ENCODE data around the gene ATF6B. TPM values are rescaled to one million over a fixed set of nuclear protein-coding genes. Genes with fewer than 3 reads are reported as not detected.
"Not testable (repeated sequence)": the region's sequence is repeated elsewhere in the genome, so short reads cannot be mapped to it uniquely, and the experiment has no call there.

Gene ATF6B
- total and polyA plus RNA-seq, 2 experiments from 2014 or later = 24.9 to 26.1 TPM

DNA sequence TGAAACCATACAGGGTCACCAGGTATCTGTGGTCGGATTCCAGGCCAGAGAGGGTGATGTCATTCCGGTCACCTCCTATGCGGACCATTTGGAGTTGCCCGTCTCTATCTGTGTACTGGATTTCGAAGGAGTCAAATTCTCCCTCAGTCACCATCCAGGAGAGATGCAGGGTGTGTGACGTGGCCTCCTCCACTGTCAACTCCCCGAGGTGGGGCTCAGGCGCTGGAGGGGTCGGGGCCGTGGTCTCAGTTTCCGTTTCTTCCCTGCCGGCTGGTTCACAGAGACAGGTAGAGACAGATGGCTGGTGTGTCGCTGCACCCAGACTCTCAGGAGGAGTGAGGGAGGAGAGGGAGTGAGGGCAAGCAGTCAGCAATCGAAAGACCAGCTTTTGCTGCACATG, 59.2 kb downstream of the ATF6B start:
- no peaks in the 10 kb centered on the region; the same call in 1 of the 2 replicates for H3K4me1 ChIP-seq (ENCODE audit: insufficient read depth)
- no peaks in the 10 kb centered on the region for H4K20me1 ChIP-seq (replicated peaks; ENCODE audit: insufficient read depth)
- peaks cover 20% of the 10 kb centered on the region for H3K4me1 Mint-ChIP-seq
- TF ChIP-seq EZH2 (IDR thresholded peaks at IDR 0.05; ENCODE audit: low read depth, unreplicated experiment) = no peak
- peaks cover 9% of the 10 kb centered on the region for H3K27me3 Mint-ChIP-seq (ENCODE audit: insufficient read depth, low read depth, poor library complexity)
- no peaks in the 10 kb centered on the region for H3K9me3 Mint-ChIP-seq
- H3K79me2 ChIP-seq (replicated peaks; ENCODE audit: insufficient read depth) = no peaks in the 10 kb centered on the region
- no peaks in the 10 kb centered on the region for H3F3A ChIP-seq (replicated peaks; ENCODE audit: low read depth)
- no peaks in the 10 kb centered on the region; the same call in 2 of the 3 replicates for H3K36me3 Mint-ChIP-seq (ENCODE audit: low read depth)
- ATAC-seq = no peak
- no peak overlapping the region for H3K27ac ChIP-seq (ENCODE audit: low read depth)
- H3K36me3 ChIP-seq (ENCODE audit: insufficient read depth) = no peaks in the 10 kb centered on the region
- H2AFZ ChIP-seq = no peak overlapping the region
- H3K27ac Mint-ChIP-seq = no peak overlapping the region
- no peaks in the 10 kb centered on the region for H3K27me3 ChIP-seq (ENCODE audit: insufficient read depth)
- no peaks in the 10 kb centered on the region for H3K9me2 ChIP-seq (ENCODE audit: insufficient read depth)
- H3K4me3 ChIP-seq = no peak overlapping the region
- H3K4me2 ChIP-seq = no peak overlapping the region
- DNase-seq (ENCODE audit: low spot score) = no peak
- no peak overlapping the region for H3K4me3 Mint-ChIP-seq

- H3K4me3 ChIP-seq; H3K27ac ChIP-seq (ENCODE audit: low read depth); H3K36me3 Mint-ChIP-seq (ENCODE audit: low read depth); H3K36me3 ChIP-seq (ENCODE audit: insufficient read depth); ATAC-seq; H3K4me3 Mint-ChIP-seq; DNase-seq (ENCODE audit: low spot score); H3K4me1 ChIP-seq (ENCODE audit: insufficient read depth); H3K9me2 ChIP-seq (ENCODE audit: insufficient read depth); H3K79me2 ChIP-seq (replicated peaks; ENCODE audit: insufficient read depth); H4K20me1 ChIP-seq (replicated peaks; ENCODE audit: insufficient read depth); H2AFZ ChIP-seq; H3K4me2 ChIP-seq; H3K27me3 ChIP-seq (ENCODE audit: insufficient read depth); H3K9me3 Mint-ChIP-seq; H3K27ac Mint-ChIP-seq; H3K27me3 Mint-ChIP-seq (ENCODE audit: insufficient read depth, low read depth, poor library complexity); H3F3A ChIP-seq (replicated peaks; ENCODE audit: low read depth): not testable (repeated sequence)
- peaks cover 18% of the 10 kb centered on the region for H3K4me1 Mint-ChIP-seq
These were observed 59.7 kb downstream of the ATF6B start for GRCh38 chr6:32068315-32068714.

DNA sequence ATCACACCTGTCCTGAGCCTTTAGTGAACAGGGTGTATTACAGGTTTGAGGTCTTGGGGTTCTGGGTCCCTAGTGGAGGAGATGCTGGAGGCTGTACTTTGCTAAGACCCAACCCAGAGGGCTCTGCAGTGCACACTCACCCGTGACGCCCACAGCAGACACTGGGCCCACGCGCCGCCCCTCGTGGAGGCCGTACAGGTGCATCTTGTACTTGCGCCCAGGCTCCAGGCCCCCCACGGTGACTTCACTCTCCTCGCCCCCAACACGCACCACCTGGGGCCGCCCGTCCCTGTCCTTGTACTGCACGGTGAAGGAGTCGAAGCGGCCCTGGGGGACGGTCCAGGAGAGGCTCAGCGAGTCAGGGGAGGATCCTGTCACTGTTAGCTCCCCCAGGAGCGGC, 60.5 kb downstream of the ATF6B start:
- not testable (repeated sequence) for H2AFZ ChIP-seq; H3K27ac Mint-ChIP-seq; H3K27ac ChIP-seq (ENCODE audit: low read depth); H3K9me3 Mint-ChIP-seq; H3K9me2 ChIP-seq (ENCODE audit: insufficient read depth); H3K27me3 Mint-ChIP-seq (ENCODE audit: insufficient read depth, low read depth, poor library complexity); H3K36me3 Mint-ChIP-seq (ENCODE audit: low read depth); DNase-seq (ENCODE audit: low spot score); H3K4me2 ChIP-seq; H3K27me3 ChIP-seq (ENCODE audit: insufficient read depth); H3K4me3 ChIP-seq; H3K79me2 ChIP-seq (replicated peaks; ENCODE audit: insufficient read depth); H3K4me3 Mint-ChIP-seq; H3F3A ChIP-seq (replicated peaks; ENCODE audit: low read depth); H3K36me3 ChIP-seq (ENCODE audit: insufficient read depth); H3K4me1 ChIP-seq (ENCODE audit: insufficient read depth); H4K20me1 ChIP-seq (replicated peaks; ENCODE audit: insufficient read depth); ATAC-seq
- H3K4me1 Mint-ChIP-seq = peaks cover 13% of the 10 kb centered on the region

Small RNAs within 50 kb of the gene (microRNA-seq; reads per million reads assigned to microRNA genes)
- gene MIR6721 = 2.0 reads per million

Small RNAs within 50 kb of the gene (small RNA-seq; reads per million reads assigned to genes)
- gene RNA5SP206 (ENCODE audit: low replicate concordance) = not detected

Other genes starting within 250 kb of the ATF6B start
- 3.7 and 4.6 TPM in 2 replicates for gene SLC44A4, start 249.2 kb downstream of the ATF6B start, total RNA-seq (2014; rRNA removed; shearing (Covaris generic))
- 1.1 and 1.2 TPM in 2 replicates for gene SLC44A4, start 249.2 kb downstream of the ATF6B start, polyA plus RNA-seq (2016; fragmentation: Nextera tagmentation; extraction: Ambion mirVana)
- 184 and 193 TPM in 2 replicates for gene EHMT2, start 230.5 kb downstream of the ATF6B start, total RNA-seq (2014; rRNA removed; shearing (Covaris generic))
- gene EHMT2, start 230.5 kb downstream of the ATF6B start, polyA plus RNA-seq (2016; fragmentation: Nextera tagmentation; extraction: Ambion mirVana) = 112 and 113 TPM in 2 replicates
- 14.4 and 14.9 TPM in 2 replicates for gene ZBTB12, start 226.2 kb downstream of the ATF6B start, total RNA-seq (2014; rRNA removed; shearing (Covaris generic))
- 0.18 and 0.68 TPM in 2 replicates for gene ZBTB12, start 226.2 kb downstream of the ATF6B start, polyA plus RNA-seq (2016; fragmentation: Nextera tagmentation; extraction: Ambion mirVana)
- 1.7 and 2.4 TPM in 2 replicates for gene C2, start 200.5 kb downstream of the ATF6B start, total RNA-seq (2014; rRNA removed; shearing (Covaris generic))
- gene C2, start 200.5 kb downstream of the ATF6B start, polyA plus RNA-seq (2016; fragmentation: Nextera tagmentation; extraction: Ambion mirVana) = 0.16 and 0.23 TPM in 2 replicates
- gene CFB, start 182.2 kb downstream of the ATF6B start, total RNA-seq (2014; rRNA removed; shearing (Covaris generic)) = not detected in 2 replicates
- gene CFB, start 182.2 kb downstream of the ATF6B start, polyA plus RNA-seq (2016; fragmentation: Nextera tagmentation; extraction: Ambion mirVana) = 0.86 TPM in 1 of 2 replicates, not detected in the other
- gene NELFE, start 169.3 kb downstream of the ATF6B start, total RNA-seq (2014; rRNA removed; shearing (Covaris generic)) = 64.0 and 69.0 TPM in 2 replicates
- gene NELFE, start 169.3 kb downstream of the ATF6B start, polyA plus RNA-seq (2016; fragmentation: Nextera tagmentation; extraction: Ambion mirVana) = 86.0 and 93.4 TPM in 2 replicates
- 47.2 and 50.2 TPM in 2 replicates for gene SKIC2, start 169.1 kb downstream of the ATF6B start, total RNA-seq (2014; rRNA removed; shearing (Covaris generic))
- 21.6 and 24.5 TPM in 2 replicates for gene SKIC2, start 169.1 kb downstream of the ATF6B start, polyA plus RNA-seq (2016; fragmentation: Nextera tagmentation; extraction: Ambion mirVana)
- gene DXO, start 156.1 kb downstream of the ATF6B start, total RNA-seq (2014; rRNA removed; shearing (Covaris generic)) = 12.1 and 19.7 TPM in 2 replicates
- gene DXO, start 156.1 kb downstream of the ATF6B start, polyA plus RNA-seq (2016; fragmentation: Nextera tagmentation; extraction: Ambion mirVana) = 15.6 and 16.2 TPM in 2 replicates
- gene C4A, start 146.2 kb downstream of the ATF6B start, total RNA-seq (2014; rRNA removed; shearing (Covaris generic)) = 0.97 and 2.4 TPM in 2 replicates
- gene C4A, start 146.2 kb downstream of the ATF6B start, polyA plus RNA-seq (2016; fragmentation: Nextera tagmentation; extraction: Ambion mirVana) = 0.48 TPM in 1 of 2 replicates, not detected in the other
- 0.39 TPM in 1 of 2 replicates, not detected in the other for gene C4B, start 113.5 kb downstream of the ATF6B start, total RNA-seq (2014; rRNA removed; shearing (Covaris generic))
- gene C4B, start 113.5 kb downstream of the ATF6B start, polyA plus RNA-seq (2016; fragmentation: Nextera tagmentation; extraction: Ambion mirVana) = 0.19 and 0.57 TPM in 2 replicates
- gene CYP21A2, start 89.8 kb downstream of the ATF6B start, total RNA-seq (2014; rRNA removed; shearing (Covaris generic)) = not detected in 2 replicates
- gene CYP21A2, start 89.8 kb downstream of the ATF6B start, polyA plus RNA-seq (2016; fragmentation: Nextera tagmentation; extraction: Ambion mirVana) = 0.10 TPM in 1 of 2 replicates, not detected in the other
- 3.4 and 6.0 TPM in 2 replicates for gene TNXB, start 18.9 kb downstream of the ATF6B start, total RNA-seq (2014; rRNA removed; shearing (Covaris generic))
- gene TNXB, start 18.9 kb downstream of the ATF6B start, polyA plus RNA-seq (2016; fragmentation: Nextera tagmentation; extraction: Ambion mirVana) = 1.1 and 2.0 TPM in 2 replicates
- 6.4 and 7.5 TPM in 2 replicates for gene FKBPL, start 2.0 kb upstream of the ATF6B start, total RNA-seq (2014; rRNA removed; shearing (Covaris generic))
- gene FKBPL, start 2.0 kb upstream of the ATF6B start, polyA plus RNA-seq (2016; fragmentation: Nextera tagmentation; extraction: Ambion mirVana) = 7.6 and 9.6 TPM in 2 replicates
- gene PRRT1, start 23.7 kb upstream of the ATF6B start, total RNA-seq (2014; rRNA removed; shearing (Covaris generic)) = 1.2 TPM in 1 of 2 replicates, not detected in the other
- gene PRRT1, start 23.7 kb upstream of the ATF6B start, polyA plus RNA-seq (2016; fragmentation: Nextera tagmentation; extraction: Ambion mirVana) = 1.7 and 2.7 TPM in 2 replicates
- gene PPT2, start 25.9 kb upstream of the ATF6B start, total RNA-seq (2014; rRNA removed; shearing (Covaris generic)) = 12.5 and 20.6 TPM in 2 replicates
- gene PPT2, start 25.9 kb upstream of the ATF6B start, polyA plus RNA-seq (2016; fragmentation: Nextera tagmentation; extraction: Ambion mirVana) = 8.9 and 10.1 TPM in 2 replicates
- gene EGFL8, start 36.3 kb upstream of the ATF6B start, total RNA-seq (2014; rRNA removed; shearing (Covaris generic)) = 4.7 and 6.1 TPM in 2 replicates
- gene EGFL8, start 36.3 kb upstream of the ATF6B start, polyA plus RNA-seq (2016; fragmentation: Nextera tagmentation; extraction: Ambion mirVana) = 5.4 and 7.4 TPM in 2 replicates
- 58.8 and 82.1 TPM in 2 replicates for gene AGPAT1, start 47.8 kb upstream of the ATF6B start, total RNA-seq (2014; rRNA removed; shearing (Covaris generic))
- gene AGPAT1, start 47.8 kb upstream of the ATF6B start, polyA plus RNA-seq (2016; fragmentation: Nextera tagmentation; extraction: Ambion mirVana) = 39.5 and 39.8 TPM in 2 replicates
- 119 and 127 TPM in 2 replicates for gene RNF5, start 50.2 kb upstream of the ATF6B start, total RNA-seq (2014; rRNA removed; shearing (Covaris generic))
- 164 and 173 TPM in 2 replicates for gene RNF5, start 50.2 kb upstream of the ATF6B start, polyA plus RNA-seq (2016; fragmentation: Nextera tagmentation; extraction: Ambion mirVana)
- gene AGER, start 56.0 kb upstream of the ATF6B start, total RNA-seq (2014; rRNA removed; shearing (Covaris generic)) = 2.0 and 2.3 TPM in 2 replicates
- 3.4 and 5.0 TPM in 2 replicates for gene AGER, start 56.0 kb upstream of the ATF6B start, polyA plus RNA-seq (2016; fragmentation: Nextera tagmentation; extraction: Ambion mirVana)
- 89.4 and 111 TPM in 2 replicates for gene PBX2, start 62.0 kb upstream of the ATF6B start, total RNA-seq (2014; rRNA removed; shearing (Covaris generic))
- 7.2 and 8.5 TPM in 2 replicates for gene PBX2, start 62.0 kb upstream of the ATF6B start, polyA plus RNA-seq (2016; fragmentation: Nextera tagmentation; extraction: Ambion mirVana)
- gene GPSM3, start 64.4 kb upstream of the ATF6B start, total RNA-seq (2014; rRNA removed; shearing (Covaris generic)) = 4.7 and 7.8 TPM in 2 replicates
- gene GPSM3, start 64.4 kb upstream of the ATF6B start, polyA plus RNA-seq (2016; fragmentation: Nextera tagmentation; extraction: Ambion mirVana) = 5.5 and 5.9 TPM in 2 replicates
- 2.8 and 3.5 TPM in 2 replicates for gene NOTCH4, start 95.8 kb upstream of the ATF6B start, total RNA-seq (2014; rRNA removed; shearing (Covaris generic))
- gene NOTCH4, start 95.8 kb upstream of the ATF6B start, polyA plus RNA-seq (2016; fragmentation: Nextera tagmentation; extraction: Ambion mirVana) = 2.6 and 2.7 TPM in 2 replicates
- not detected in 2 replicates for gene TSBP1, start 243.7 kb upstream of the ATF6B start, total RNA-seq (2014; rRNA removed; shearing (Covaris generic))
- gene TSBP1, start 243.7 kb upstream of the ATF6B start, polyA plus RNA-seq (2016; fragmentation: Nextera tagmentation; extraction: Ambion mirVana) = 0.15 TPM in 1 of 2 replicates, not detected in the other

Data from GM23338 (cell line).